OCI-LY1 (cell line): ENCODE results near the gene RPH3AL.

Source experiments
- EZH2 ChIP-seq: fragments of 200-600 bp; sonication (generic), shearing (Covaris generic); IDR thresholded peaks from 2 replicates; pipeline ENCODE4 v1.8.0; 2017; ENCODE audit warnings: borderline replicate concordance, mixed run types, mild to moderate bottlenecking, antibody characterized with exemption, low read length, moderate library complexity, mixed read lengths
- TF ChIP-seq, protein P1 (sequence below): fragments of 200-600 bp; sonication (generic), shearing (Covaris generic); IDR thresholded peaks from 2 replicates; pipeline ENCODE4 v1.5.1; 2017; ENCODE audit warnings: mild to moderate bottlenecking, antibody characterized with exemption, low read length, moderate library complexity, mixed read lengths

DNA sequence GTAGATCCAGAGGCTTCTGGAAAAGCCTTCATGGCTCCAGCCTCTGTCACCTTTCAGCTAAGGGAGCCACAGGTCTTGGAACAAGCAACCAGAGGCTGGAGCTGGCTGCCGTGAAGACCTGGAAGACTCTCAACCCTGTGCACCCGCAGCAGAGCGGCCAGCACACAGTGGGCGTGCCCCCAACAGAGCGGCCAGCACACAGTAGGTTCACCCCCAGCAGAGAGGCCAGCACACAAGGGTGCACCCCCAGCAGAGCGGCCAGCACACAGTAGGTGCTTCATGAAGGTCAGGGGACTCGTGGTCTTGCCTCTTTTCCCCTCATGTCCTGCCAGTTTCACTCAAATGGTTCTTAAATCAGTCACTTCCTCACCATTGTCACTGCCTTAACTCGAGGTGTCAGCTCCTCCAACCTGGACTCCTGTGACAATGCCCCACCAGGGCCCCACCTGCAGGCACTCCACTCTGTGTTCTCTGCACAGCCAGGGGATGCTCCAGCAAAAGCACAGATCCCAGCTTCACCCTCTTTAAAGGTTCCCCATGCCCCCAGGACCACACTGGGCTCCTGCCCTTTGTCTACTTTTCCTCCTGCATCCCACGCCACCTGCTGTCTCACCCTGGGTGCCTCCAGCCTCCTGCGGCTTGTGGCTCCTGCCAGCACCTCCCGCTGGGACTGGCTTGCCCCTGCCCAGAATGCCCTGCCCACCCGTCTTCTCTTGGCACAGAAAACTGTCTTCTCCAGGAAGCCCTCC, 128.7 kb downstream of the RPH3AL start:
- TF ChIP-seq, protein P1, sequence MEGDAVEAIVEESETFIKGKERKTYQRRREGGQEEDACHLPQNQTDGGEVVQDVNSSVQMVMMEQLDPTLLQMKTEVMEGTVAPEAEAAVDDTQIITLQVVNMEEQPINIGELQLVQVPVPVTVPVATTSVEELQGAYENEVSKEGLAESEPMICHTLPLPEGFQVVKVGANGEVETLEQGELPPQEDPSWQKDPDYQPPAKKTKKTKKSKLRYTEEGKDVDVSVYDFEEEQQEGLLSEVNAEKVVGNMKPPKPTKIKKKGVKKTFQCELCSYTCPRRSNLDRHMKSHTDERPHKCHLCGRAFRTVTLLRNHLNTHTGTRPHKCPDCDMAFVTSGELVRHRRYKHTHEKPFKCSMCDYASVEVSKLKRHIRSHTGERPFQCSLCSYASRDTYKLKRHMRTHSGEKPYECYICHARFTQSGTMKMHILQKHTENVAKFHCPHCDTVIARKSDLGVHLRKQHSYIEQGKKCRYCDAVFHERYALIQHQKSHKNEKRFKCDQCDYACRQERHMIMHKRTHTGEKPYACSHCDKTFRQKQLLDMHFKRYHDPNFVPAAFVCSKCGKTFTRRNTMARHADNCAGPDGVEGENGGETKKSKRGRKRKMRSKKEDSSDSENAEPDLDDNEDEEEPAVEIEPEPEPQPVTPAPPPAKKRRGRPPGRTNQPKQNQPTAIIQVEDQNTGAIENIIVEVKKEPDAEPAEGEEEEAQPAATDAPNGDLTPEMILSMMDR: no peak
- TF ChIP-seq EZH2: no peak
